T-cell (primary cell): ENCODE results near the gene AFAP1L1. TPM values are rescaled to one million over a fixed set of nuclear protein-coding genes. Genes with fewer than 3 reads are reported as not detected.

Source experiments
- ATAC-seq, 4 experiments: fragments of 200-7000 bp in 3 of 4; fragments of 150-1000 bp in 1 of 4; cut with Tn5 transposase; replicated peaks in 1 of 4; 1 replicate in 3 of 4; 2 replicates in 1 of 4; pipeline ENCODE4 v1.10.0; 2021; ENCODE audit warnings: moderate library complexity in 3 of 4, mild to moderate bottlenecking in 2 of 4, moderate number of reproducible peaks in 1 of 4
- CTCF ChIA-PET, 2 donors: fragments of 300-600 bp; sonication (Branson Sonifier 250); formaldehyde crosslinking; loops; one replicate each; lab custom pipeline; 2022; ENCODE audit warnings: antibody characterized with exemption in 2 of 2; lab: Charles Lee
- POLR2A ChIA-PET, 2 donors: fragments of 300-600 bp; sonication (Branson Sonifier 250); formaldehyde crosslinking; loops; one replicate each; lab custom pipeline; 2022; ENCODE audit warnings: antibody characterized with exemption in 2 of 2; lab: Charles Lee
- DNase-seq, 35 experiments: peaks; one replicate each; pipeline versions ENCODE4 v3.0.0 to v3.0.0-alpha.2; 2013 to 2023
- H3K27ac ChIP-seq: one replicate; pipeline ENCODE4 v1.5.1; 2013; ENCODE audit warnings: low read length
- H3K27me3 ChIP-seq, 2 experiments: replicated peaks in 1 of 2; 1 replicate in 1 of 2; 2 replicates in 1 of 2; pipeline versions ENCODE4 v1.6.1 to v1.7.0; 2013; ENCODE audit warnings: low read length in 1 of 2, mixed read lengths in 1 of 2; ENCODE audit not compliant: control insufficient read depth in 2 of 2, insufficient read depth in 2 of 2; ENCODE audit errors: extremely low read depth in 1 of 2
- H3K36me3 ChIP-seq, 2 donors: 1 replicate in 1 of 2; 2 replicates in 1 of 2; pipeline versions ENCODE4 v1.6.1 to v1.7.0; 2013; ENCODE audit warnings: low read length in 1 of 2; ENCODE audit not compliant: control insufficient read depth in 2 of 2, insufficient read depth in 1 of 2; ENCODE audit errors: extremely low read depth in 1 of 2
- H3K4me1 ChIP-seq, 2 experiments: 1 replicate in 1 of 2; 2 replicates in 1 of 2; pipeline versions ENCODE4 v1.6.1 to v1.7.0; 2013; ENCODE audit warnings: low read length in 2 of 2, mixed read lengths in 1 of 2; ENCODE audit not compliant: insufficient read depth in 2 of 2, control insufficient read depth in 1 of 2; ENCODE audit errors: extremely low read depth in 1 of 2
- H3K4me3 ChIP-seq, 2 donors: 1 replicate in 1 of 2; 2 replicates in 1 of 2; pipeline versions ENCODE4 v1.5.1 to v1.7.0; 2013; ENCODE audit warnings: mild to moderate bottlenecking in 2 of 2, low read length in 1 of 2, moderate library complexity in 1 of 2; ENCODE audit not compliant: control insufficient read depth in 1 of 2; ENCODE audit errors: extremely low read depth in 1 of 2
- H3K9me3 ChIP-seq: 2 replicates; pipeline ENCODE4 v1.7.0; 2013
- H3K27ac Mint-ChIP-seq, 2 donors: one replicate each; pipeline ENCODE4 v1.8.0; 2020 to 2021; ENCODE audit warnings: mild to moderate bottlenecking in 2 of 2, mixed read lengths in 2 of 2
- H3K27me3 Mint-ChIP-seq, 2 donors: one replicate each; pipeline ENCODE4 v1.8.0; 2021 to 2022; ENCODE audit warnings: mixed read lengths in 2 of 2
- H3K36me3 Mint-ChIP-seq: one replicate; pipeline ENCODE4 v1.8.0; 2021; ENCODE audit warnings: mixed read lengths
- H3K4me1 Mint-ChIP-seq, 3 donors: one replicate each; pipeline ENCODE4 v1.8.0; 2020 to 2022; ENCODE audit warnings: mixed read lengths in 3 of 3, mild to moderate bottlenecking in 1 of 3
- H3K4me3 Mint-ChIP-seq, 3 donors: one replicate each; pipeline ENCODE4 v1.8.0; 2020 to 2022; ENCODE audit warnings: mild to moderate bottlenecking in 3 of 3, mixed read lengths in 3 of 3, moderate library complexity in 3 of 3
- H3K9me3 Mint-ChIP-seq, 3 donors: one replicate each; pipeline ENCODE4 v1.8.0; 2020 to 2022; ENCODE audit warnings: mixed read lengths in 3 of 3
- whole genome bisulfite sequencing: methylation state at CpG from one replicate; pipeline ENCODE4 v1.1.5; 2013; ENCODE audit warnings: missing lambda C conversion rate; ENCODE audit not compliant: insufficient coverage; 5-methylcytosine and 5-hydroxymethylcytosine counted together
- total RNA-seq, 35 experiments: library from RNA in 6 of 35; stranded (reverse) in 6 of 35; fragments of 120-200 nt in 1 of 35; gene quantifications; one replicate each; pipeline versions ENCODE4 v1.2.1 to v1.2.4 and lab custom pipeline; 2013 to 2026

The AFAP1L1 gene
- total RNA-seq, 5 donors from 2014 or later (not counting 1 experiment from before 2014, with no cell fraction given), result 0.20 to 0.99 (median 0.50) TPM

GRCh38 chr5:149325166-149325735 is 53.6 kb downstream of the AFAP1L1 start:
- H3K27ac ChIP-seq, result no peak overlapping the region
- H3K27me3 ChIP-seq, result no peaks in the 10 kb centered on the region
- no peaks in the 10 kb centered on the region for H3K4me1 ChIP-seq
- ATAC-seq (no peak), DNase-seq (no peak)
- Mint-ChIP-seq H3K4me3 (no peak overlapping the region), H3K27me3 (no peaks in the 10 kb centered on the region), H3K4me1 (no peaks in the 10 kb centered on the region), H3K27ac (no peak overlapping the region), H3K36me3 (no peaks in the 10 kb centered on the region), H3K9me3 (peaks cover 0 to 5% (median 0%) of the 10 kb centered on the region in 3 donors)
- no peaks in the 10 kb centered on the region for H3K36me3 ChIP-seq
- no peaks in the 10 kb centered on the region for H3K9me3 ChIP-seq
- CTCF ChIA-PET, result interaction anchor here (0.5 to 1.2 kb wide), 6 partner anchors 17 to 588 kb away, joined by 3 to 6 read pairs (median 4); no protein-coding TSS in a partner anchor
- no peak overlapping the region for H3K4me3 ChIP-seq
- POLR2A ChIA-PET, result no interaction called here

- no peaks in the 10 kb centered on the region for H3K4me1 Mint-ChIP-seq
- no peak overlapping the region for H3K27ac Mint-ChIP-seq
- no peaks in the 10 kb centered on the region for H3K9me3 ChIP-seq
- no peak overlapping the region for H3K4me3 ChIP-seq
- H3K36me3 ChIP-seq, result no peaks in the 10 kb centered on the region
- no peak overlapping the region for H3K4me3 Mint-ChIP-seq
- H3K4me1 ChIP-seq, result no peaks in the 10 kb centered on the region
- peaks cover 0 to 5% (median 0%) of the 10 kb centered on the region in 3 donors for H3K9me3 Mint-ChIP-seq
- H3K27ac ChIP-seq, result no peak overlapping the region
- DNase-seq, result no peak
- 100% methylated on average over 1 of the region's 5 CpGs for WGBS
- ATAC-seq, result no peak
- CTCF ChIA-PET, result interaction anchor here in 1 of 2 donors (0.5 to 1.2 kb wide), 2 partner anchors 17 to 42 kb away, joined by 3 to 4 read pairs; no protein-coding TSS in a partner anchor
- no peaks in the 10 kb centered on the region for H3K27me3 ChIP-seq
- H3K36me3 Mint-ChIP-seq, result no peaks in the 10 kb centered on the region
- H3K27me3 Mint-ChIP-seq, result no peaks in the 10 kb centered on the region
- POLR2A ChIA-PET, result no interaction called here
Measured at GRCh38 chr5:149325894-149326293, 54.2 kb downstream of the AFAP1L1 start.

- no peak overlapping the region for H3K4me3 Mint-ChIP-seq
- ATAC-seq, result no peak
- H3K9me3 Mint-ChIP-seq, result peaks cover 0 to 5% (median 0%) of the 10 kb centered on the region in 3 donors
- DNase-seq, result no peak
- no peaks in the 10 kb centered on the region for H3K27me3 ChIP-seq
- 83% methylated on average over 2 of the region's 3 CpGs for WGBS
- ChIA-PET POLR2A (no interaction called here), CTCF (interaction anchor here in 1 of 2 donors (0.9 kb wide), 1 partner anchor 42 kb away, joined by 3 read pairs; no protein-coding TSS in a partner anchor)
- no peak overlapping the region for H3K27ac Mint-ChIP-seq
- no peaks in the 10 kb centered on the region for H3K4me1 ChIP-seq
- no peak overlapping the region for H3K27ac ChIP-seq
- H3K36me3 Mint-ChIP-seq, result no peaks in the 10 kb centered on the region
- no peaks in the 10 kb centered on the region for H3K4me1 Mint-ChIP-seq
- no peak overlapping the region for H3K4me3 ChIP-seq
- H3K36me3 ChIP-seq, result no peaks in the 10 kb centered on the region
- H3K9me3 ChIP-seq, result no peaks in the 10 kb centered on the region
- H3K27me3 Mint-ChIP-seq, result no peaks in the 10 kb centered on the region
Measured at GRCh38 chr5:149326611-149327010, 55.0 kb downstream of the AFAP1L1 start.

DNA sequence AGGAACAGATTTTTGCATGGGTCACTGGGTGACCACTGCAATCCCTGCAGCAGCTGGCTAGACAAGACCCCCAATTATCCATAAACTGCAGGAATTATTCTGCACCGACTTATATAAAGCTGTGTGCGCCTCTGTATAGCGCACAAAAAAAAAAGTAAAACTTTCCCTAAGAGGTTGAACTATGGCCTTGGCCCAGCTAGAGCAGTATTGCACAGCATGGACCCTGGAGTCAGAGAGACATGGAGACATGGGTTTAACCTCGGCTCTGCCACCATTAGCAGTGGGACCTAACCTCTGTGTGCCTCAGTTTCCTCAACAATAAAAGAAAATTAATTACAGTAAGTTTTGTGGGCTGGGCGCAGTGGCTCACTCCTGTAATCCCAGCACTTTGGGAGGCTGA is 56.5 kb downstream of the AFAP1L1 start:
- H3K36me3 ChIP-seq, result no peaks in the 10 kb centered on the region
- no peak overlapping the region for H3K4me3 ChIP-seq
- no peaks in the 10 kb centered on the region for H3K9me3 ChIP-seq
- Mint-ChIP-seq H3K4me3 (no peak overlapping the region), H3K27me3 (no peaks in the 10 kb centered on the region), H3K9me3 (peaks cover 0 to 5% (median 0%) of the 10 kb centered on the region in 3 donors), H3K36me3 (no peaks in the 10 kb centered on the region), H3K4me1 (no peaks in the 10 kb centered on the region), H3K27ac (no peak overlapping the region)
- no peak for ATAC-seq
- ChIA-PET POLR2A (no interaction called here), CTCF (interaction anchor here in 1 of 2 donors (0.6 to 1.0 kb wide), 2 partner anchors 11 to 1170 kb away, joined by 3 read pairs; no protein-coding TSS in a partner anchor)
- H3K27me3 ChIP-seq, result no peaks in the 10 kb centered on the region
- WGBS, result 100% methylated on average over 4 of the region's 5 CpGs
- H3K27ac ChIP-seq, result no peak overlapping the region
- no peaks in the 10 kb centered on the region for H3K4me1 ChIP-seq
- no peak for DNase-seq

DNA sequence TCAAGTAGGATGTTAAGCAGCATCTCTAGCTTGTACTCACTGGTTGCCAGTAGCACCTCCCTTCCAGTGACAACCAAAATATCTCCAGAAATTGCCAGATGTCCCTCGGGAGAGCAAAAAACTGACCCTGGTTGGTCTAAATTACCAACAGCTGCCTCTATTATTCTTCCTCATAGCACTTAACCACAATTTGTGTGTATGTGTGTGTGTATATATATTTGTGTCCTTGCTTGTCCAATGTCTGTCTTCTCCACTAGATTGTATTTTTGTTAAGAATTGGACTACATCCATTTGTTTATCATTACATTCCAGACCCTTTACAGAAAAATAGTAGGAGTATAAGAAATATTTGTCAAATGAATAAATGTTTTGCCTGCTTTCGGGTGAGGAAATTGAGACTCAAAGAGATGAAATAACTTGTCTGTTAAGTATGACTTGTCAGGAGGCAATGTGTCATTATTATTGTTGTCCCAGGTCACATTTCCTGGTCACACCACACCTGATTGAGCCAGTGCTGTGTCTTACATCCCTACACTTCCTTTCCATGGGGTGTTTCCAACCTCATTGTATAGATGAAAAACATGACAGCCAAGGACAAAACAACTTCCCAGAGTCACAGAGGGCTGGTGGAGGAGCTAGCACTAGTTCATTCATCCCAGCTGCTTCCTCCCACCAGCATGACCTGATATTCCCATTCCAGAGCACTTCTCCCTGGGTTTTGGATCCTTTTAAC is 62.2 kb downstream of the AFAP1L1 start:
- Mint-ChIP-seq H3K4me1 (no peaks in the 10 kb centered on the region), H3K27ac (no peak overlapping the region), H3K9me3 (no peaks in the 10 kb centered on the region), H3K4me3 (no peak overlapping the region), H3K36me3 (no peaks in the 10 kb centered on the region), H3K27me3 (no peaks in the 10 kb centered on the region)
- Histone ChIP-seq H3K4me1 (no peaks in the 10 kb centered on the region), H3K4me3 (no peak overlapping the region), H3K27me3 (no peaks in the 10 kb centered on the region), H3K27ac (no peak overlapping the region), H3K36me3 (no peaks in the 10 kb centered on the region), H3K9me3 (no peaks in the 10 kb centered on the region)
- no CpG with 5 or more reads among the region's 2 CpGs for WGBS
- no peak for DNase-seq
- POLR2A ChIA-PET, result no interaction called here
- ATAC-seq, result no peak
- CTCF ChIA-PET, result no interaction called here

GRCh38 chr5:149337736-149338135 is 66.1 kb downstream of the AFAP1L1 start:
- H3K36me3 Mint-ChIP-seq, result no peaks in the 10 kb centered on the region
- Histone ChIP-seq H3K36me3 (no peaks in the 10 kb centered on the region), H3K4me3 (no peak overlapping the region), H3K27ac (no peak overlapping the region), H3K4me1 (no peaks in the 10 kb centered on the region), H3K9me3 (no peaks in the 10 kb centered on the region), H3K27me3 (no peaks in the 10 kb centered on the region)
- no peaks in the 10 kb centered on the region for H3K4me1 Mint-ChIP-seq
- H3K4me3 Mint-ChIP-seq, result no peak overlapping the region
- WGBS, result no CpG with 5 or more reads among the region's 4 CpGs
- DNase-seq, result no peak
- POLR2A ChIA-PET, result no interaction called here
- CTCF ChIA-PET, result no interaction called here
- no peaks in the 10 kb centered on the region for H3K27me3 Mint-ChIP-seq
- H3K9me3 Mint-ChIP-seq, result no peaks in the 10 kb centered on the region
- ATAC-seq, result no peak
- no peak overlapping the region for H3K27ac Mint-ChIP-seq
